ENCODE results near the gene HS1BP3.

Gene HS1BP3

DNA sequence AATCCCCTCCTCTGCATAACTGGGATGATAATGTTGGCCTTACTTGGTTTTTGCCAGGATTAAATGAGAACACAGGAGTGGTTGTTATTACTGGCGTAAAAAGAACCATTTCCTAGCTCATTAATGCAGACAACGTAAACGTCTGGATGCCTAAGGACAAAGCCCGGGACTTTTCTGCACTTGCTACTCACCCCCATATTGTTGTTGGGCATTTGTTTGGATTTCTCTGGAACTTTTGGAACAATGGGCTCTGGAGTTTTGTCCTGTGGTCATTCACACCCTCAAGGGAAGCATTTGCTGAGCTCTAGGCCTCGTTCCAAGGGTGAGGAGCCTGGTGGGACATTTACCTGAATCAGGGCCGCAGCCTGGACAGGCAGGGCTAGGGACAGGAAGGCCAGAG, 76.0 kb downstream of the HS1BP3 start:
- Histone ChIP-seq H3K36me3 (ENCODE audit: insufficient read depth) (no peaks in the 10 kb centered on the region), H3K9ac (no peak overlapping the region), H3K4me2 (no peak overlapping the region), H4K20me1 (ENCODE audit: insufficient read depth) (no peaks in the 10 kb centered on the region), H3K4me3 (IDR thresholded peaks at IDR 0.05; ENCODE audit: insufficient read depth, low read depth, low read length) (no peak overlapping the region), H3K79me2 (ENCODE audit: insufficient read depth, low read depth) (no peaks in the 10 kb centered on the region), H3K27me3 (ENCODE audit: insufficient read depth, low read depth) (no peaks in the 10 kb centered on the region), H2AFZ (ENCODE audit: low read depth) (no peak overlapping the region), H3K4me1 (ENCODE audit: low read depth, poor library complexity, severe bottlenecking) (peaks cover 18% of the 10 kb centered on the region), H3K27ac (no peak overlapping the region)
- TF ChIP-seq, protein P1, sequence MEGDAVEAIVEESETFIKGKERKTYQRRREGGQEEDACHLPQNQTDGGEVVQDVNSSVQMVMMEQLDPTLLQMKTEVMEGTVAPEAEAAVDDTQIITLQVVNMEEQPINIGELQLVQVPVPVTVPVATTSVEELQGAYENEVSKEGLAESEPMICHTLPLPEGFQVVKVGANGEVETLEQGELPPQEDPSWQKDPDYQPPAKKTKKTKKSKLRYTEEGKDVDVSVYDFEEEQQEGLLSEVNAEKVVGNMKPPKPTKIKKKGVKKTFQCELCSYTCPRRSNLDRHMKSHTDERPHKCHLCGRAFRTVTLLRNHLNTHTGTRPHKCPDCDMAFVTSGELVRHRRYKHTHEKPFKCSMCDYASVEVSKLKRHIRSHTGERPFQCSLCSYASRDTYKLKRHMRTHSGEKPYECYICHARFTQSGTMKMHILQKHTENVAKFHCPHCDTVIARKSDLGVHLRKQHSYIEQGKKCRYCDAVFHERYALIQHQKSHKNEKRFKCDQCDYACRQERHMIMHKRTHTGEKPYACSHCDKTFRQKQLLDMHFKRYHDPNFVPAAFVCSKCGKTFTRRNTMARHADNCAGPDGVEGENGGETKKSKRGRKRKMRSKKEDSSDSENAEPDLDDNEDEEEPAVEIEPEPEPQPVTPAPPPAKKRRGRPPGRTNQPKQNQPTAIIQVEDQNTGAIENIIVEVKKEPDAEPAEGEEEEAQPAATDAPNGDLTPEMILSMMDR (conservative IDR thresholded peaks at IDR 0.05; ENCODE audit: low read depth, low read length), result no peak

DNA sequence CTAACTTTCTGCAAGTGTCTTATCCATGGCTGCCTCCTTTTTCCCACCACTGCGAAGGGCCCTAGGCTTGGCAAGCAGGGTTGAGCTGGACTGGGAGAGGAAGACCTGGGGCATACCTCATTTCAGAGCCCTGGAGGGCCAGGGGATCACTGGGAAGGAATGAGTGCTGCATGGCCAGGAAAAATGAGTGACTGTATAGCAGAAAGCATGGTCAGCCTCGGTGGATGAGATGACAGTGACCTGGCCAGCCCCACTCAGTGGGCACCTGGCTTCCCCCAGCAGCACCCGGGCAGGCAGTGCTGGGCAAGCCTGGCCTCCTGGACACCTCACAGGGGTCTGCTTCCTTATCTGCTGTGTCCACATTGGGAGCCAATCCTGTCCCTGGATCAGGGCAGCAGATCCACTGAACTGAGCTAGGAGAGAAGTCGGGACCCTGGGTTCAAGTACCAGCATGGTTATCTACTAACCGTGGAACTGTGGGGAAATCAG, 76.4 kb downstream of the HS1BP3 start:
- TF ChIP-seq, protein P1 (conservative IDR thresholded peaks at IDR 0.05; ENCODE audit: low read depth, low read length), result no peak
- Histone ChIP-seq H3K36me3 (ENCODE audit: insufficient read depth) (no peaks in the 10 kb centered on the region), H3K4me1 (ENCODE audit: low read depth, poor library complexity, severe bottlenecking) (peaks cover 18% of the 10 kb centered on the region), H3K9ac (no peak overlapping the region), H3K4me3 (IDR thresholded peaks at IDR 0.05; ENCODE audit: insufficient read depth, low read depth, low read length) (no peak overlapping the region), H3K4me2 (no peak overlapping the region), H4K20me1 (ENCODE audit: insufficient read depth) (no peaks in the 10 kb centered on the region), H3K27ac (no peak overlapping the region), H3K79me2 (ENCODE audit: insufficient read depth, low read depth) (no peaks in the 10 kb centered on the region), H2AFZ (ENCODE audit: low read depth) (no peak overlapping the region), H3K27me3 (ENCODE audit: insufficient read depth, low read depth) (no peaks in the 10 kb centered on the region)

DNA sequence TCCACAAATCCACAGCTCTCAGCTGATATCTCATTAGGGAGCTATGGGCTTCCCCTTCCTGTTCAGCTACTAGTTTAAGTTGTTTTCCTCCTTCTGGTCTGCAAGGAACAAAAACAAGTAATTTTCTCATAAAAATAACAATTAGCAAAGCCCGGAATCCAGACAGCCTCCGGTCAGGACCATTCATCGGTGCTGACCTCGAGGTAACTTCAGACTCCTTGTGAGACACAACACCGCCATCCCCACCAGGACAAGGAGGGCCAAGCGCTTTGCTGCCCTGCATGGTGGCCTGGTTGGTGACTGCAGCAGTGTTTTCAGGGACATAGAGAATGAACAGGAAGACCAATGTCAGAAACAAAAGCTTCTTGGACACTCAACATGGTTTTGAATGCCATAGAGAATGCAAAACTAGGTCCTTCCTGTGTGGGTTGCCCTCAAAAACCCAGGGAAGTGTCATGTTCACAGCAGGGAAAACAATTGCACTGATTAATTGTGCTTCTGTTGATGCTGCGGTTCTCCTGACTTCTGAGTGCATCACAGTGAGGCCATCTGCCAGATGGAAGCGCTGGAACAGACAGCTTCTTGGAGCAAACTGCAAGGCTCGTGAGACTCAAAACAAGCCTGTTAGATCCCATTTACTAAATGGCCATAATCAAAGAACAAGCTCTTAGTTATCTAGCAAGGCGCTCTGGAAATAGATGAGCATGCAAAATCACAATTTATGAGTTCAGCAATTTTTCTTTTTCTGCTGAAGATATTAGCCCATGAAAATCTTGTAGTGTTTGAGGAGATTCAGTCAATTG, 77.1 kb downstream of the HS1BP3 start:
- Histone ChIP-seq H3K27ac (no peak overlapping the region), H3K4me2 (no peak overlapping the region), H2AFZ (ENCODE audit: low read depth) (no peak overlapping the region), H3K4me1 (ENCODE audit: low read depth, poor library complexity, severe bottlenecking) (peaks cover 18% of the 10 kb centered on the region), H3K4me3 (IDR thresholded peaks at IDR 0.05; ENCODE audit: insufficient read depth, low read depth, low read length) (no peak overlapping the region), H3K36me3 (ENCODE audit: insufficient read depth) (no peaks in the 10 kb centered on the region), H3K79me2 (ENCODE audit: insufficient read depth, low read depth) (no peaks in the 10 kb centered on the region), H3K27me3 (ENCODE audit: insufficient read depth, low read depth) (no peaks in the 10 kb centered on the region), H4K20me1 (ENCODE audit: insufficient read depth) (no peaks in the 10 kb centered on the region), H3K9ac (no peak overlapping the region)
- TF ChIP-seq, protein P1 (conservative IDR thresholded peaks at IDR 0.05; ENCODE audit: low read depth, low read length), result no peak

- peaks cover 14% of the 10 kb centered on the region for H3K4me1 ChIP-seq (ENCODE audit: low read depth, poor library complexity, severe bottlenecking)
- no peaks in the 10 kb centered on the region for H3K79me2 ChIP-seq (ENCODE audit: insufficient read depth, low read depth)
- TF ChIP-seq, protein P1 (conservative IDR thresholded peaks at IDR 0.05; ENCODE audit: low read depth, low read length), result no peak
- H3K9ac ChIP-seq, result no peak overlapping the region
- H2AFZ ChIP-seq (ENCODE audit: low read depth), result no peak overlapping the region
- H3K27me3 ChIP-seq (ENCODE audit: insufficient read depth, low read depth), result no peaks in the 10 kb centered on the region
- H3K36me3 ChIP-seq (ENCODE audit: insufficient read depth), result no peaks in the 10 kb centered on the region
- H3K27ac ChIP-seq, result no peak overlapping the region
- no peaks in the 10 kb centered on the region for H4K20me1 ChIP-seq (ENCODE audit: insufficient read depth)
- no peak overlapping the region for H3K4me2 ChIP-seq
- H3K4me3 ChIP-seq (IDR thresholded peaks at IDR 0.05; ENCODE audit: insufficient read depth, low read depth, low read length), result no peak overlapping the region
Observed at GRCh38 chr2:20572221-20572620, 78.7 kb downstream of the HS1BP3 start.

Data from KMS-11 (cell line).